ENCODE measurements around the gene ADIPOR2. TPM values are rescaled to one million over a fixed set of nuclear protein-coding genes. Genes with fewer than 3 reads are reported as not detected.

ADIPOR2 gene
- total and polyA plus RNA-seq, 2 donors (not counting 1 experiment from before 2014, with no cell fraction given) = 9.2 to 35.9 TPM

DNA sequence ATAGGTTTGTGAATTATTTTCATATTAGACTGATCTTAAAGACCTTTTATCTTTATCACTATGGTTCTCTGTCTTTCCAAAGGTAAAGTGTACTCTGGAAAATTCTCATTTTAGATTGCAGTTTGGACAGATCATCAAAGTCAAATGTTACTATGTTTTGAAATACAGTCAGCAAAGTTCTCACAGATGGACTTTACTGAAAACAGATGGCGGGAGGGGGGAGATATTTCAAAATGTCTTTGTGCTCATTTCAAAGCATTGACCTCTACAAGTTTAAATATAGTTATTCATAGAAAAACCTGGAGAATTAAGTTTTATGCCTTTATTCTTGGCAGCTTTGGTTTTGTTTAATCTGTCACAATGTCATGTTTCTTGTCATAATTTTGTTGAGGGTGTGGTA is 77.7 kb downstream of the ADIPOR2 start:
- H3K27ac Mint-ChIP-seq = no peak overlapping the region
- WGBS (ENCODE audit: insufficient coverage) = no CpG with 5 or more reads among the region's 1 CpG

DNA sequence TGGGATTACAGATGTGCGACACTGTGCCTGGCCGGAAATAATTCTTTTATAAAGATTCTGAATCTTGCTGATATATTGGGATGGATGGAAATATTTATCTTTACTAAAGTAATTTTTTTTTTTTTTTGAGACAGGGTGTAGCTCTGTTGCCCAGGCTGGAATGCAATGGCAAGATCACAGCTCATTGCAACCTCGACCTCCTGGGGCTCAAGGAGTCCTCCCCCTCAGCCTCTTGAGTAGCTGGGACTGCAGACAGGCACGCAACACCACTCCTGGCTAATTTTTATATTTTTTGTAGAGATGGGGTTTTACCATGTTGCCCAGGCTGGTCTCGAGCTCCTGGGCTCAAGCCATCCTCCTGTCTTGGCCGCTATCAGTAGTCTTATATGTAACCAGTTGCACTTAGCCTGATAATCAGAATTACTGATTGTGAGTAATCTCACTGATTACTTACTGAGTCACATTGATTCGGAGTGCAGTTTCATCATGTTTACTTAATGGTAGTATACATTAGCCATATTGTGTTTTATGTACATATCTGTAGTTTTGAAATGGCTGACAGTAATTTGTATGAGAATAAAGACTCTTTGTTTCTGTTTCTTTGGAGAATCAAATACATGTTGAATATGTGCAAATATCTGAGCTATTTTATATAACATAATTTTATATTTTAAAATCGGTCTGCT is 79.1 kb downstream of the ADIPOR2 start:
- Mint-ChIP-seq H3K4me3 (no peak overlapping the region), H3K27ac (no peak overlapping the region), H3K27me3 (no peaks in the 10 kb centered on the region), H3K9me3 (ENCODE audit: insufficient read depth) (no peaks in the 10 kb centered on the region), H3K4me1 (peaks cover 4% of the 10 kb centered on the region)
- Histone ChIP-seq H2AFZ (ENCODE audit: insufficient read depth, low read depth, low read length, poor library complexity, severe bottlenecking) (no peak overlapping the region), H3K4me3 (ENCODE audit: control extremely low read depth in 1 of 5, extremely low read depth in 1 of 5, insufficient read depth in 1 of 5, low read depth in 2 of 5, low read length in 4 of 5) (no peak overlapping the region), H3K27me3 (replicated peaks in 1 of 4; ENCODE audit: control extremely low read depth in 1 of 4, control insufficient read depth in 3 of 4, insufficient read depth in 4 of 4, low read length in 3 of 4) (no peaks in the 10 kb centered on the region), H3K27ac (ENCODE audit: low read length in 2 of 2) (no peak overlapping the region), H3K79me2 (ENCODE audit: control insufficient read depth, insufficient read depth, low read length) (peaks cover 13% of the 10 kb centered on the region), H3K36me3 (replicated peaks in 1 of 2; ENCODE audit: control extremely low read depth in 1 of 2, control insufficient read depth in 1 of 2, extremely low read depth in 1 of 2, insufficient read depth in 2 of 2, low read length in 1 of 2) (peaks cover 0 to 17% of the 10 kb centered on the region in 2 experiments), H3K4me2 (replicated peaks; ENCODE audit: low read depth, low read length, poor library complexity, severe bottlenecking) (no peak overlapping the region), H3K4me1 (ENCODE audit: control insufficient read depth in 2 of 2, insufficient read depth in 2 of 2, low read length in 2 of 2) (no peaks in the 10 kb centered on the region), H3K9me3 (ENCODE audit: control extremely low read depth in 1 of 3, control insufficient read depth in 2 of 3, insufficient read depth in 1 of 3, low read length in 2 of 3) (no peaks in the 10 kb centered on the region), H3K9ac (ENCODE audit: low read length) (no peak overlapping the region), H4K20me1 (ENCODE audit: control insufficient read depth, insufficient read depth, low read length, poor library complexity, severe bottlenecking) (peaks cover 8% of the 10 kb centered on the region)
- DNase-seq (no peak), ATAC-seq (ENCODE audit: low read depth) (no peak)
- ChIA-PET CTCF (no interaction called here), POLR2A (no interaction called here)
- intact Hi-C loops (cut with micrococcal nuclease) = no loop called here
- TF ChIP-seq, protein P1, sequence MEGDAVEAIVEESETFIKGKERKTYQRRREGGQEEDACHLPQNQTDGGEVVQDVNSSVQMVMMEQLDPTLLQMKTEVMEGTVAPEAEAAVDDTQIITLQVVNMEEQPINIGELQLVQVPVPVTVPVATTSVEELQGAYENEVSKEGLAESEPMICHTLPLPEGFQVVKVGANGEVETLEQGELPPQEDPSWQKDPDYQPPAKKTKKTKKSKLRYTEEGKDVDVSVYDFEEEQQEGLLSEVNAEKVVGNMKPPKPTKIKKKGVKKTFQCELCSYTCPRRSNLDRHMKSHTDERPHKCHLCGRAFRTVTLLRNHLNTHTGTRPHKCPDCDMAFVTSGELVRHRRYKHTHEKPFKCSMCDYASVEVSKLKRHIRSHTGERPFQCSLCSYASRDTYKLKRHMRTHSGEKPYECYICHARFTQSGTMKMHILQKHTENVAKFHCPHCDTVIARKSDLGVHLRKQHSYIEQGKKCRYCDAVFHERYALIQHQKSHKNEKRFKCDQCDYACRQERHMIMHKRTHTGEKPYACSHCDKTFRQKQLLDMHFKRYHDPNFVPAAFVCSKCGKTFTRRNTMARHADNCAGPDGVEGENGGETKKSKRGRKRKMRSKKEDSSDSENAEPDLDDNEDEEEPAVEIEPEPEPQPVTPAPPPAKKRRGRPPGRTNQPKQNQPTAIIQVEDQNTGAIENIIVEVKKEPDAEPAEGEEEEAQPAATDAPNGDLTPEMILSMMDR (IDR thresholded peaks at IDR 0.05) = no peak
- 100% methylated on average over 2 of the region's 8 CpGs for WGBS (ENCODE audit: insufficient coverage)

More for the DNA sequence above, 77.7 kb downstream of the ADIPOR2 start:
- Mint-ChIP-seq H3K27me3 (no peaks in the 10 kb centered on the region), H3K4me3 (no peak overlapping the region), H3K9me3 (ENCODE audit: insufficient read depth) (no peaks in the 10 kb centered on the region), H3K4me1 (peaks cover 4% of the 10 kb centered on the region)
- Histone ChIP-seq H3K79me2 (ENCODE audit: control insufficient read depth, insufficient read depth, low read length) (peaks cover 22% of the 10 kb centered on the region), H3K27ac (ENCODE audit: low read length in 2 of 2) (no peak overlapping the region), H2AFZ (ENCODE audit: insufficient read depth, low read depth, low read length, poor library complexity, severe bottlenecking) (no peak overlapping the region), H3K4me2 (replicated peaks; ENCODE audit: low read depth, low read length, poor library complexity, severe bottlenecking) (no peak overlapping the region), H3K9me3 (ENCODE audit: control extremely low read depth in 1 of 3, control insufficient read depth in 2 of 3, insufficient read depth in 1 of 3, low read length in 2 of 3) (no peaks in the 10 kb centered on the region), H3K4me3 (ENCODE audit: control extremely low read depth in 1 of 5, extremely low read depth in 1 of 5, insufficient read depth in 1 of 5, low read depth in 2 of 5, low read length in 4 of 5) (no peak overlapping the region), H3K27me3 (replicated peaks in 1 of 4; ENCODE audit: control extremely low read depth in 1 of 4, control insufficient read depth in 3 of 4, insufficient read depth in 4 of 4, low read length in 3 of 4) (no peaks in the 10 kb centered on the region), H3K9ac (ENCODE audit: low read length) (no peak overlapping the region), H3K4me1 (ENCODE audit: control insufficient read depth in 2 of 2, insufficient read depth in 2 of 2, low read length in 2 of 2) (no peaks in the 10 kb centered on the region), H3K36me3 (replicated peaks in 1 of 2; ENCODE audit: control extremely low read depth in 1 of 2, control insufficient read depth in 1 of 2, extremely low read depth in 1 of 2, insufficient read depth in 2 of 2, low read length in 1 of 2) (peaks cover 0 to 13% of the 10 kb centered on the region in 2 experiments), H4K20me1 (ENCODE audit: control insufficient read depth, insufficient read depth, low read length, poor library complexity, severe bottlenecking) (peaks cover 8% of the 10 kb centered on the region)
- CTCF ChIA-PET = no interaction called here
- ATAC-seq (ENCODE audit: low read depth) (no peak), DNase-seq (no peak)
- intact Hi-C loops (cut with micrococcal nuclease) = no loop called here
- POLR2A ChIA-PET = no interaction called here
- TF ChIP-seq, protein P1 (IDR thresholded peaks at IDR 0.05) = no peak
- TF ChIP-seq EZH2 (IDR thresholded peaks at IDR 0.05; ENCODE audit: borderline replicate concordance, insufficient read depth, low read depth, low read length, poor library complexity, severe bottlenecking) = no peak

Data from B cell (primary cell).